LNCaP clone FGC (cell line): ENCODE measurements around the gene IST1.

Experiments used
- DNase-seq: peaks from one replicate; pipeline ENCODE4 v3.0.0-alpha.2; 2011; ENCODE audit warnings: low read depth
- H3K4me3 ChIP-seq: 2 replicates; pipeline ENCODE4 v1.5.1; 2011; ENCODE audit warnings: mild to moderate bottlenecking, low read depth, low read length, control low read depth
- TF ChIP-seq, protein P1 (sequence below): IDR thresholded peaks from 2 replicates; pipeline ENCODE4 v1.5.1; 2012; ENCODE audit warnings: mild to moderate bottlenecking; ENCODE audit not compliant: control insufficient read depth, insufficient read depth; ENCODE audit errors: extremely low read depth

IST1 gene

DNA sequence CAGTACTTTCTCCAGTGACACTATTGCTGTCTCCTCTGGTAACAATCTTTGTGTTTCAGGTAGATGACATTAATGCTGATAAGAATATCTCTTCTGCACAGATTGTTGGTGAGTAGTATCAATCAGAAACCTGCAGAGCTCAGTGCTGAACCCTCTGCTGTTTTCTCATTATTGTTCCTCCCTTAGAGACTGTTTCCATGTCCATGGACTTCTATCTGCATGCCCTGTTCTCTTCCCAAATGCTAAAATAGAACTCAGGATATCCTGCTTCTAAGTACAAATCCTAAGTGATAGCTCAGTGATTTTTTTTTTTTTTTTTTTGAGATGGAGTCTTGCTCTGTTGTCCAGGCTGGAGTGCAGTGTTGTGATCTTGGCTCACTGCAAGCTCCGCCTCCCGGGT is 29.4 kb downstream of the IST1 start:
- TF ChIP-seq, protein P1, sequence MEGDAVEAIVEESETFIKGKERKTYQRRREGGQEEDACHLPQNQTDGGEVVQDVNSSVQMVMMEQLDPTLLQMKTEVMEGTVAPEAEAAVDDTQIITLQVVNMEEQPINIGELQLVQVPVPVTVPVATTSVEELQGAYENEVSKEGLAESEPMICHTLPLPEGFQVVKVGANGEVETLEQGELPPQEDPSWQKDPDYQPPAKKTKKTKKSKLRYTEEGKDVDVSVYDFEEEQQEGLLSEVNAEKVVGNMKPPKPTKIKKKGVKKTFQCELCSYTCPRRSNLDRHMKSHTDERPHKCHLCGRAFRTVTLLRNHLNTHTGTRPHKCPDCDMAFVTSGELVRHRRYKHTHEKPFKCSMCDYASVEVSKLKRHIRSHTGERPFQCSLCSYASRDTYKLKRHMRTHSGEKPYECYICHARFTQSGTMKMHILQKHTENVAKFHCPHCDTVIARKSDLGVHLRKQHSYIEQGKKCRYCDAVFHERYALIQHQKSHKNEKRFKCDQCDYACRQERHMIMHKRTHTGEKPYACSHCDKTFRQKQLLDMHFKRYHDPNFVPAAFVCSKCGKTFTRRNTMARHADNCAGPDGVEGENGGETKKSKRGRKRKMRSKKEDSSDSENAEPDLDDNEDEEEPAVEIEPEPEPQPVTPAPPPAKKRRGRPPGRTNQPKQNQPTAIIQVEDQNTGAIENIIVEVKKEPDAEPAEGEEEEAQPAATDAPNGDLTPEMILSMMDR: no peak
- H3K4me3 ChIP-seq: no peak overlapping the region
- no peak for DNase-seq

DNA sequence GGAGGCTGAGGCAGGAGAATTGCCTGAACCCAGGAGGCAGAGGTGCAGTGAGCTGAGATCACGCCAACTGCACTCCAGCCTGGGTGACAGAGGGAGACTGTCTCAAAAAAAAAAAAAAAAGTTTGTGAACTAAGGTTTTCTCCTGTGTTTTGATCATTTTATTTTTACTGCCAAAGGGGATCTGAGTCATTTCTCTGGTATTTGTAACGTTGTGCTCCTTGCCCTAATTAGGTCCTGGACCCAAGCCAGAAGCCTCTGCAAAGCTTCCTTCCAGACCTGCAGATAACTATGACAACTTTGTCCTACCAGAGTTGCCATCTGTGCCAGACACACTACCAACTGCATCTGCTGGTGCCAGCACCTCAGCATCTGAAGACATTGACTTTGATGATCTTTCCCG is 32.1 kb downstream of the IST1 start:
- TF ChIP-seq, protein P1: no peak
- peak; percentile 26 for DNase-seq

DNA sequence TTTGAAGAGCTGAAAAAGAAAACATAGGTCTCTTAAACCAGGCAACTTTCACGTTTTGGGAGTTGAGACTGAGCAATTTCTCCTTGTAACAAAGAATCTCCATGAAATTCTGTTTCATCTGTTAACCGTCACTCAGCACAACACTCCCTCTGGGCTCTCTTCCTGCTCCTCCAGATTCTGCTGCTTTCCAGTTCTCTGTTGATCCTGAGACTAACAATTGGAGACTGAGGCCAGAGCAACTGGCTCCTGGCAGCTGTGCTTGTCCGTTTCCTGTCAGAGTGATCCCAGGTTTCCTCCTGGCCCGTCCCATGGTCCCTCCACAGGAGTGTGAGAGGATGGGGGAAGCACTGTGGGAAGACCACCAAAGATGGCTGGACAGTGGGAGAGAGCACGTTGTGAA is 32.5 kb downstream of the IST1 start:
- TF ChIP-seq, protein P1: no peak
- no peak for DNase-seq
- H3K4me3 ChIP-seq: no peak overlapping the region

More for the DNA sequence above, 32.1 kb downstream of the IST1 start:
- no peak overlapping the region for H3K4me3 ChIP-seq

DNA sequence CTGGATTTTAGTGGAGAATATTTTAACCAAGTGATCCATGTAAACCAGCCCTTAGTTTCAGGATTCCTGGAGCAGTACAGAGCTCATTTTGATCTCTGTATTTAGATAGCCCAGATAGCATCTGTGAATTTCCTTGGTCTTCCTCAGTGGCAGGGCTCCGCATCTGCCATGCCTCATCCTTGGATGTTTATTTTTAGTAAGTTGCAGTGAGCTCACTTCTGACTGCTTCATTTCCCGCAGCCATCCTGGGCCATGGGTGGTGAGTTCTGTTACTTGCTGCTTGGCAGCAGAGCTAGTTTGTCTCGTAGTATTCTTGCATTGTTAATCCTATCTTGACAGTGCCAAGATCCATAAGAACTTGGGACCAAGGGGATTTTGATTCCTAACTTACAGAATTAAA is 33.7 kb downstream of the IST1 start:
- DNase-seq: peak; percentile 8
- TF ChIP-seq, protein P1: no peak

DNA sequence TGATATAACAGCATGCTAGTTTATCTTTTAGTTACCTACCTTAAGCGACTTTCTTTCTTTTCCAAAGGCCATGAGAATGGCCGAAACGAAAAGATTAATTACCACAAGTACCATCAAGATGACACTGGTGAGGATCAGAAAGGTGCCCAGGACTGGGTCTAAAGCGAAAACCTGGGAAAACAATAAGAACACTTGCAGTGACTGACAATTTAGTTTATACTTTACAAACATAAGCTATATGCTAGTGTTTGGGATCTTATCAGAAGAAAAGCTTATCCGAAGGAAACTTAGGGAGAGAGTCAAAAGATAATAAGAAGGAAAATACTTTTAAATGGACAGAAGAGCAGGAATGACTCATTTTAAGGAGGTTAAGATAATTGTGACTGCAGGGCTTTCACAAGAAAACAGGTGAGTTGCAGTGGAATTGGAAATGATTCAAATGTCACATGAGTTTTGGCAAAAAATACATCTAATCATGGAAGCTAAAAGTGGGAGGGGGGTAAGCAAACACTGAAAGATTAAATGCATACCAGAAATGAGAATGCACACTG is 34.8 kb downstream of the IST1 start:
- no peak for DNase-seq
- TF ChIP-seq, protein P1: no peak
- no peak overlapping the region for H3K4me3 ChIP-seq

More for the DNA sequence above, 33.7 kb downstream of the IST1 start:
- H3K4me3 ChIP-seq: no peak overlapping the region

DNA sequence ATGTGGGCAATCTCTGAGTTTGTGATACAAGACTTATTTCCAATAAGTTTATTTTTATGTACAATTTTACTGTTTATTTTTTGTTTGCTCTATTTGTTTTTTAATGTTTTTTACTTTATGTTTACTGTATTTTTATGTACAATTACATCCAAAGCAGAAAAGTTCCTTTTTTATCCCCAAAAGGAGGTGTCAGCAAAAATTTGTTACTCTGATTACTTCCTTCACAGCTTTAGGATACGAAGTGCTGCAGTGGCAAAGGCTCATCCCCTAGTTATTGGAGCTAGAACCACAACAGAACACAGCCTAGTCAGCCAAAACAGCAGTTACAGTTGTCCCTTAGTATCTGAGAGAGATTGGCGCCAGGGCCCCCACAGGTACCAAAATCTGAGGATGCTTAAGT is 35.7 kb downstream of the IST1 start:
- DNase-seq: no peak
- TF ChIP-seq, protein P1: no peak
- H3K4me3 ChIP-seq: no peak overlapping the region

DNA sequence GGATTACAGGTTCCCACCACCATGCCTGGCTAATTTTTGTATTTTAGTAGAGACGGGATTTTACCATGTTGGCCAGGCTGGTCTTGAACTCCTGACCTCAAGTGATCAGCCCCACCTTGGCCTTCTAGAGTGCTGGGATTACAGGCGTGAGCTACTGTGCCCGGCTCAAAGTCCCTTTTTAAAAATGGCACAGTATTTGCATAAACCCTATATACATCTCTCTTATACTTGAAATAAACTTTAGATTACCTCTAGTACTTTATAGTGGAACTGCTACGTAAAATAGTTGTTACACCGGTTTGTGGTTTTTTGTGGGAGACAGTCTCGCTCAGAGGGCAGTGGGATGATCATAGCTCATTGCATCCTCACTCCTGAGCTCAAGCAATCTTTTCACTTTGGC is 36.3 kb downstream of the IST1 start:
- TF ChIP-seq, protein P1: no peak
- DNase-seq: no peak

More for the DNA sequence above, 36.3 kb downstream of the IST1 start:
- H3K4me3 ChIP-seq: no peak overlapping the region
